Islet precursor cell (in vitro differentiated cells): ENCODE data around the gene MARCO.
"Not testable (repeated sequence)": the region's sequence is repeated elsewhere in the genome, so short reads cannot be mapped to it uniquely, and the experiment has no call there.

Experiments
- DNase-seq: peaks from one replicate; pipeline ENCODE4 v3.0.0-alpha.2; 2018

MARCO gene

DNA sequence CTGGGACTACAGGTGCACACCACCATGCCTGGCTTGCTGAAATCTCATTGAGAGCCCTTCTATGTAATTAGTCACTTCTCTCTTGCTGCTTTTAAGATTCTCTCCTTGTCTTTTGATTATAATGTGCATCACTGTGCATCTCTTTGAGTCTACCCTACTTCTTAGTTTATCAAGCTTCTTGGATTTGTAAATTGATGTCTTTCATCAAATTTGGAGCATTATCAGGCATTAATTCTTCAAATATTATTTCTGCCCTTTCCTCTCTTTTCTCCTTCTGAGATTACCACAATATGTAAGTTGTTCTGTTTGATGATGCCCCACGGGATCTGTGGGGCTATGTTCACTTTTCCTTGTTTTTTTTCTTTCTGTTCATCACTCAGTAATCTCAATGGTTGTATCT, 9.0 kb upstream of the MARCO start:
- no peak for DNase-seq

GRCh38 chr2:118936306-118936705, 5.7 kb upstream of the MARCO start:
- DNase-seq: no peak

- no peak for DNase-seq
Observed at GRCh38 chr2:118936936-118937335, 5.1 kb upstream of the MARCO start.

DNA sequence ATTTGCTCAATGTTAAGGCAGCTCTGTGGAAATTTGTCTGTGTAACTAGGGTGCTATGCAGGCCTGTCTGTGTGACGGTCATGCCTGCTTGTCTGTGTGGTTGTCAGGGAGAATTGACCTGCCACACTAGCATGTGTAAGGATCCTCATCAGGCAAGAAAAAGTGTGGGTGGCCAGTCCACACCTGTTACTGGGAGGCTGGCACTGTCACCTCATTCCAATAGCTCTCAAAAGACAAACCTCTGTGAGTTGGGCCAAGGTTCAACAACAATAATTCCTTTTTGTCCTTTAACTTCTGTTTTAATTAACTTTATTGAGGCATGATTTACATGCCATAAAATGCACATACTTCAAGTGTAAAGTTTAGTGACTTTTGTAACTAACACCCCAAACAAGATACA, 4.2 kb upstream of the MARCO start:
- DNase-seq: no peak

DNA sequence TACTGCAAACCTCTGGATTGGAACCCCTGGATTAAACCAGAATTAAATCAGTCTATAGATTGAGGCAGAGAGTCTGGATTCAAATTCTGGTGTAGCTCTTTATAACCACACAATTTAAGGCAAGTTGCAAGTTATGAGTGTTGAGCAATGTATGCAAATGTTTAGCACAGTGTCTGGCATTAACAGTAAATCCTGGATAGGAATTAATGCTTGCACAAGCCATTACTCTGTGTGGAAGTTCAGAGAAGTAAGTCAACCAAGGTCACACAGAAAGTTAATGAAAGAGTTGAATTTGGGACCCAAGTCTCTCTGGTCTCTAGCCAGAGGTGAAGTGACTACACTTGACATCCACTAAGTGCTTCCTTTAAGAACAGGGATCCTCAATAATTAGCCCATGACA, 2.0 kb upstream of the MARCO start:
- no peak for DNase-seq

DNA sequence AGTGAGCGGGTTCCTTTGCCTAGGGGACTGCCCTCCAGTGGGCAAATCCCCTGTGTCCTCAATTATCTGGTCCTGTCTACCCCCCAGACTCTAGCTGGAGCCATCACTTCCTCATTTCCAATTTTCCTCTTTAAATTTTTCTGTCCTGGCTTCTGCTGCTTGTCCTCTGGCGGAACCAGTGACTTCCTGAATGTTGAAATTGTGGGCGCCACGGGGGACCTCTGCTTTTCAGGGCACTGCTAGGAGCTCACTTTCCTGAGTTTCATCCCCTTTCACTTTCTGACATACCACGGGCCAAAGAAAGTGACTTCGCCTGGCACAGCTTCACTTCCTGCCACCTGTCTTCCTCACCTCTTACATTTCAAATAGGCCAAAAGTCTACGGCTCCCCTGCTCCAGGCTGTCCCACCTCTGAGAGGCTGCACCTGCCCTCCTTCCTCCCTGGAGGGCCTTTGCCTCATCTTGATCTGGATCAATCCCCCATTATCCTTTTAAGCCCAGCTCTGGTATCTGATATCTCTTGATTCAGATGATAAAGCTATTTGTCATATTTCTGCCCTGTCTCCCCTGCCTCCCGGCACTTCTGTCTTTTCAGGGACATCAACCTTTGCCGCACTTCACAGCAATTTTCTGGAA, 1.4 kb upstream of the MARCO start:
- no peak for DNase-seq

GRCh38 chr2:118943286-118943685, 1.3 kb downstream of the MARCO start:
- no peak for DNase-seq

DNA sequence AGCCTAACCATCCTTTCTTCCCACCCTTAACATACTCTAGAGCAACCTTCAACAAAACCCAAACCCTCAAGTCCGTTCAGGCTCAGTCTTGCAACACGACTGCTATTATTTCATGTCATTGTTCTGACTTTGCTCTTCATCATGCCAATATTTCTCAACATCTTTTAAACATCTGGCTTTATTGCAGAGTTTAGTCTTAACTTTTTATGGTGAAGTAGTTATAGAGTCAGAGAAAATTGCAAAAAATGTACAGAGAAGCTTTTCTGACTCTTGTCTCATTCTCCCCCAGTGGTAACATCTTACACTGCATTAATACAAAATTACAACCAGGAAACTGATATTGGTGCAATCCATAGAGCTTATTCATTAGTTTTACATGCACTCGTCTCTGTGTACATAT, 3.9 kb downstream of the MARCO start:
- no peak for DNase-seq

DNA sequence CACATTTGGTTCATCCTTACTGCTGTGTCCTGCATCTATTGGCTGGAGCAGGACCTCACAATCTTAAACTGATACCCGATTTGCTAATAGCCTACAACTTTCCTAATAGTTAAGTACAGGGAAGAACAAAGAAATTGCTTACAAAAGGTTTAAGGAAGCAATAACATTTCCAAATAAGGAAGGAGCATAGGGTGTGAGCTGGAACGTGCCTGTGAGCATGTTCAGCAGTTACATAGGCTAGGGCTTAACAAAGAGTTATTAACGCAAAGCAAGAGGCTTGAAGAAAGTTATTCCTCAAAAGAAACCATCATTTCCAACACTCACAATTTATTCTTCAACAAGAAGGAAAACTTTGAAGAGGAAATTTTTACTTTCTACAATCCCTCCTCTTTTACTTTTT, 6.3 kb downstream of the MARCO start:
- not testable (repeated sequence) for DNase-seq

- no peak for DNase-seq
Observed at GRCh38 chr2:118954297-118955060, 12.5 kb downstream of the MARCO start.

GRCh38 chr2:118965737-118966136, 23.7 kb downstream of the MARCO start:
- no peak for DNase-seq

DNA sequence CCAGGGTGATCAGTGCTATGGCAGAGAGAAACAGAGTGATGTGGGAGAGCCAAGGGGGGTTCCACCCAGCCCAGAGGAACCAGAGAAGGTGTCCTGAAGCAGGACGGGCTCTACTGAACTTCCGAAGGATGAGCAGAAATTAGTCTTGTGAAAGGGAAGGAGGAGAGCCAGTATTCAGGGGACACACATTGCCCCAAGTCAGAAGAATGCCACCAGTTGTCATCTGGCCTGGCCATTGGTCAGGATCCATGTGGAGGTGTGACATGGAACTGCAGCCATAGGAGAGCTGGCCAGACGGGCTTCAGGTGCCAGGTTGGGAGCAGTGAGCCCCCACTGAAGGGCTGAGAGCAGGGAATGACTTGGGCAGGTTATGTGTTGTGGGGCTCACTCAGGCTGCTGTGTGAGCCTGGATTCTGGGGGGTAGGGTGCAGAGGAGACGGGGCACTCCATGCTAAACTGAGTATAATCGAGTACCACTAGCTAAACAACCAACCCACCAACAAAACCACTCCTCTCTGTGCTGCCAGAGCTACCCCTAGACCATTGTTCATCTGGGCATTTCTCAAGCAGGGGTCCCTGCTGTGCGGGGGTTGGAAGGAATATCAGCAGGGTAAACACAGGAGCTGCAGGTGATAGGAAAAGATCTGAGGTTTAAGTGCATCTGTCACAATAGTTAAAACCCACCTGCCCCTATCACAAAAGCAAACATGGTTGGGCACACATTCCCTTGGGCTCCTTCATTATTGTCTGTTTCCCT, 25.3 kb downstream of the MARCO start:
- peak; percentile 29 for DNase-seq

DNA sequence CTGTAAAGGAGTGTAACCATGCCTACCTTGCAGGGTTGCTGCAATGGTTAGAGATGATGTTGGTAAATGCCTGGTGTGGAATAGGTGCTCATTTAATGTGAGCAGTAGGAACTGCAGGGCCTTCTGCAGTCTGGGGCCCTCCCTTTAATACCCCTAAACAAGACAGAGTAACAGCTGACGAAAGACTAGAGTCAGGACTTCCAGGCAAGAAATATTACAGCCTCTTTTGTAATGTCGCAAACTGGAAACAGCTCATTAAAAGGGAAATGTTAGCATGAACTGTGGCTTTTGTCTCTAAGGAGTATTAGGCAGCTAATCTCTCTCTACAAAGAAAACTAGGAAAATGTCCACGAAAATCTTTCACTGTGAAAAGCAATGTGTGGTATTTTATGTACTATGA, 26.0 kb downstream of the MARCO start:
- no peak for DNase-seq

- peak; percentile 37 for DNase-seq
Observed at GRCh38 chr2:118968961-118969733, 27.2 kb downstream of the MARCO start.

DNA sequence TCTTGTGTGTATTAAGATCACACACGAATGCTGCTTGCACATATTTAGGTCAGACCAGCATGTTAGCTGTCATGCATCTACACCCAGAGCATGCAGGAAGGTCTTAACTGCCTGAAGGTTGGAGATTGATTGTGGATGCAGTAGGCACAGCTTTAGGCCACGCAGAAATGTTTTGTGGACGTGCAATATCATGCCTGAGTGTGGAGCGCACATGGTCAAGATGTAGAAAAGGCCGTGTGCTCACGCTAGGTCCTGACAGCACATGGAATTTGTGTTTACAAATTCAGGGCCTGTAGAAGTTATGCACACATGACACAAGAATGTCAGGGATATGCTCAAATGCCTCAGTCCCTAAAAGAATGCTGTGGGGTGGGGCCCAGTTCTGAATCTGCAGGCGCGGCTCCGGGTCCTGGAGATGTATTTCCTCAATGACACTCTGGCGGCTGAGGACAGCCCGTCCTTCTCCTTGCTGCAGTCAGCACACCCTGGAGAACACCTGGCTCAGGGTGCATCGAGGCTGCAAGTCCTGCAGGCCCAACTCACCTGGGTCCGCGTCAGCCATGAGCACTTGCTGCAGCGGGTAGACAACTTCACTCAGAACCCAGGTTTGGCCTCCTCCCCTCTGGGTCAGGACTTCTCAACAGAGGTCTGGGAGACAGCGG, 27.9 kb downstream of the MARCO start:
- peak; percentile 52 for DNase-seq

GRCh38 chr2:118970396-118971135, 28.6 kb downstream of the MARCO start:
- peak; percentile 39 for DNase-seq

DNA sequence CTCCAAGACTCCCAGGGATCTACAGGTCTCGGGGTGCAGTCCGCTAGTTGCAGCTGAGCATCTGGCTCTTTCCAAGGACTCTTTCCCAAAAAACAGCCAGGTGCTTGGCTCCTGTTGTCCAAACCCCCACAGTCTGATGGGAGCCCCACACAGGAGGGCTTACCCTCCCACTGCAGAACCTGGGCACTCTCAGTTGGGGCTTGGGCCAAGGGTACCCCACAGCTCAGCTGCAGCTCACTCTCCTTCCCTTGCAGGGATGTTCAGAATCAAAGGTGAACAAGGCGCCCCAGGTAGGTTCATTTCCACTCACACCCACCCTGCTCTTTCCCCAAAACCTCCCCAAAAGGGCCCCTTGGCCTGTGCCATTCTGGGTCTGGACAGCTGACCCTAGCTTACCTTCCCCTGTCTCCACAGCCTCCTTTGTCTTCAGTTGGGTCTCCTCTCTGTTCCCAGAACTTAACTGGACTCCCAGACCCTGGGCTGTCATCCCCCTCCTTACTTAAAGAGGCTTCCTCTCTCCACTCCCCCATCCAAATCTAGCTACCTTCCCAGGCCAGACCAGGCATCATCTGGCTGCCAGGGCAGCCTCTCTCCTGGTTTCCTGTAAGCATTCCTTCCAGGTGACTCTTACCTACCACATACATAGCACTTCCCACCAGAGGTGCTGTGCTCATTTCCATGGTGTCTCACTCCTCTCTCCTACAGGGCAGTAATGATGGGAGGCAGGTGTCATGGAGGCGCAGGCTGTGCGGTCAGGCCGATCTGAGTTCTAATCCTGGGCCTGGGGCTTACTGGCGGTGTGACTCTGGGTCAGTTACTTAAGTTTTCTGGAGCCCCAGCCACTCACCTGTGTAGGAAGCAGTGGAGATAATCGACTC, 29.5 kb downstream of the MARCO start:
- peak; percentile 78 for DNase-seq

DNA sequence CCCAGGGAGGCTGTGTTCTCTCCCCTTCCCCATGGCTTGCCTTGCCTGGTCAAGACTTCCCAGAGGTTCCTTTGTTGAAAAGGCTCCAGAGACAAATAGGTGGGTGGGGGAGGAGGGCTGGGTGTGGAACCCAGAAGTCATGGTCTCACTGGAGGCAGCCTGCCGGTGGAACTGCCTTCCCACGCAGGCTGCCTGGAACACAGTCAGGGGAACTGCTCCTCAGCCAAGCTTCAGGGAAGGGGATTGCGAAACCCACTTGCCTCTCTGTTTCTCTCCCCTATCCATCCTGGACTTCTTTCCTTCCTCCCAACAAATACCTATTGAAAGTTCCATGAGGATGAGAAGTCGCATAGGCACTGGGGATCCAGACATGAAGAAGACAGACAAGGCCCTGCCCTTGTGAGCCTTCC, 31.6 kb downstream of the MARCO start:
- peak; percentile 53 for DNase-seq

GRCh38 chr2:118974103-118974993, 32.4 kb downstream of the MARCO start:
- peak; percentile 66 for DNase-seq

DNA sequence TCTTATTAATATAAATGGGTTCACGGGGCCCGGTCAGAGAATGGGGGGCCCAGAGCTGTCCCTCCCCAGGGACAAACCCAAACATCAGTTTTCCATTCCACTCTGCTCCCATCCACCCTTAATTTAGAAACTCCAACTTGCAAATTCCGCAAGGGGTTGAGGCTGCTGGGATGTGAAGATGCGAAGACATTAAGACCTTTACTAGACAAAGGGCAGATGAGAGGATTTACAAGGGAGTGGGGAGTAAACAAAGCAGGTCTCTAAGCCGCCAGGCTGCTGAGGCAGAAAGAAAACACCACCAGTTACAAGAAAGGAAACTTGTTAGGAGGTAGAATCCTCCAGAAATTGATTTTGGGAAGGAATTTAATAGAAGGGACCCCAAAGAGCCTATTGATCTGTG, 33.1 kb downstream of the MARCO start:
- no peak for DNase-seq
